Panc1 (cell line): ENCODE measurements around the gene OTUD1.

ENCODE experiments used
- CTCF ChIP-seq: fragments of 450-650 bp; IDR thresholded peaks from 2 replicates; pipeline ENCODE4 v1.5.1; 2017; ENCODE audit warnings: mild to moderate bottlenecking
- POLR2AphosphoS5 ChIP-seq: IDR thresholded peaks from 2 replicates; pipeline ENCODE4 v1.6.1; 2012; ENCODE audit warnings: mild to moderate bottlenecking, low read depth, low read length, moderate library complexity
- SIN3A ChIP-seq: IDR thresholded peaks from 2 replicates; pipeline ENCODE4 v1.6.1; 2012; ENCODE audit warnings: low read depth, mild to moderate bottlenecking, low read length, moderate library complexity, borderline replicate concordance; ENCODE audit not compliant: insufficient read depth
- TCF7L2 ChIP-seq: IDR thresholded peaks from 2 replicates; pipeline ENCODE4 v1.6.1; 2011; ENCODE audit warnings: mild to moderate bottlenecking, low read depth, low read length, inconsistent platforms

GRCh38 chr10:23406409-23406808 is 32.5 kb upstream of the OTUD1 start:
- no peak for TF ChIP-seq CTCF
- TF ChIP-seq SIN3A, result no peak
- no peak for TF ChIP-seq POLR2AphosphoS5
- no peak for TF ChIP-seq TCF7L2
